Neuronal stem cell (in vitro differentiated cells): ENCODE measurements around the gene GNAS.

Source experiments
- DNase-seq: peaks from one replicate; pipeline ENCODE4 v3.0.0-alpha.2; 2013; ENCODE audit warnings: low spot score
- H2AFZ ChIP-seq: one replicate; pipeline ENCODE4 v1.6.1; 2013; ENCODE audit warnings: mild to moderate bottlenecking, low read length, inconsistent platforms
- H2AK5ac ChIP-seq: 2 replicates; pipeline ENCODE4 v1.6.1; 2013; ENCODE audit warnings: low read depth, mild to moderate bottlenecking, inconsistent platforms, low read length, moderate library complexity, mixed read lengths
- H2BK120ac ChIP-seq: 2 replicates; pipeline ENCODE4 v1.6.1; 2013; ENCODE audit warnings: low read depth, mild to moderate bottlenecking, inconsistent platforms, low read length, moderate library complexity, mixed read lengths
- H2BK12ac ChIP-seq: one replicate; pipeline ENCODE4 v1.6.1; 2013; ENCODE audit warnings: low read length, inconsistent platforms
- H2BK15ac ChIP-seq: 2 replicates; pipeline ENCODE4 v1.6.1; 2013; ENCODE audit warnings: mild to moderate bottlenecking, low read length, inconsistent platforms, mixed read lengths
- H2BK5ac ChIP-seq: one replicate; pipeline ENCODE4 v1.6.1; 2013; ENCODE audit warnings: inconsistent platforms, mild to moderate bottlenecking, low read length, moderate library complexity
- H3K14ac ChIP-seq: one replicate; pipeline ENCODE4 v1.6.1; 2013; ENCODE audit warnings: low read length, inconsistent platforms
- H3K18ac ChIP-seq: 2 replicates; pipeline ENCODE4 v1.6.1; 2013; ENCODE audit warnings: low read length, inconsistent platforms
- H3K23ac ChIP-seq: 2 replicates; pipeline ENCODE4 v1.6.1; 2013; ENCODE audit warnings: low read depth, mild to moderate bottlenecking, mixed read lengths, low read length, inconsistent platforms; ENCODE audit not compliant: poor library complexity
- H3K27ac ChIP-seq: replicated peaks from 3 replicates; pipeline ENCODE4 v1.5.1; 2013; ENCODE audit warnings: low read length, inconsistent platforms
- H3K27me3 ChIP-seq, 3 experiments: 2 replicates each; pipeline ENCODE4 v1.6.1; 2013; ENCODE audit warnings: low read length in 3 of 3, mild to moderate bottlenecking in 2 of 3, inconsistent platforms in 1 of 3, low read depth in 1 of 3, mixed read lengths in 1 of 3, moderate library complexity in 1 of 3; ENCODE audit not compliant: control insufficient read depth in 3 of 3, insufficient read depth in 3 of 3
- H3K36me3 ChIP-seq, 2 donors: replicated peaks in 1 of 2; 2 replicates each; pipeline ENCODE4 v1.6.1; 2013; ENCODE audit warnings: low read length in 2 of 2; ENCODE audit not compliant: control insufficient read depth in 2 of 2, insufficient read depth in 2 of 2
- H3K4ac ChIP-seq: 2 replicates; pipeline ENCODE4 v1.6.1; 2013; ENCODE audit warnings: inconsistent platforms, mild to moderate bottlenecking, low read length, moderate library complexity
- H3K4me1 ChIP-seq, 2 donors: 1 replicate in 1 of 2; 2 replicates in 1 of 2; pipeline ENCODE4 v1.6.1; 2013; ENCODE audit warnings: low read length in 2 of 2, low read depth in 1 of 2; ENCODE audit not compliant: control insufficient read depth in 2 of 2, insufficient read depth in 1 of 2
- H3K4me2 ChIP-seq: one replicate; pipeline ENCODE4 v1.6.1; 2013; ENCODE audit warnings: mild to moderate bottlenecking, low read length, inconsistent platforms; ENCODE audit not compliant: insufficient read depth, poor library complexity, severe bottlenecking
- H3K4me3 ChIP-seq, 2 donors: 2 replicates each; pipeline ENCODE4 v1.5.1; 2013; ENCODE audit warnings: low read length in 2 of 2, mild to moderate bottlenecking in 2 of 2, inconsistent platforms in 1 of 2, moderate library complexity in 1 of 2
- H3K79me1 ChIP-seq: one replicate; pipeline ENCODE4 v1.6.1; 2013; ENCODE audit warnings: low read depth, mild to moderate bottlenecking, inconsistent platforms, low read length, moderate library complexity
- H3K9ac ChIP-seq: one replicate; pipeline ENCODE4 v1.6.1; 2013; ENCODE audit warnings: mild to moderate bottlenecking, low read depth, low read length, inconsistent platforms; ENCODE audit not compliant: poor library complexity
- H3K9me3 ChIP-seq, 2 donors: replicated peaks in 1 of 2; 2 replicates each; pipeline versions ENCODE3 to v1.6.1; 2013; ENCODE audit warnings: low read length in 2 of 2, mild to moderate bottlenecking in 2 of 2, inconsistent platforms in 1 of 2, low read depth in 1 of 2, mixed read lengths in 1 of 2, moderate library complexity in 1 of 2; ENCODE audit not compliant: control insufficient read depth in 2 of 2, insufficient read depth in 1 of 2
- H4K8ac ChIP-seq: one replicate; pipeline ENCODE4 v1.6.1; 2013; ENCODE audit warnings: low read depth, mild to moderate bottlenecking, inconsistent platforms, low read length, moderate library complexity
- H4K91ac ChIP-seq: one replicate; pipeline ENCODE4 v1.6.1; 2013; ENCODE audit warnings: low read length, low read depth, mild to moderate bottlenecking, inconsistent platforms; ENCODE audit not compliant: poor library complexity
- WGBS, 2 donors: extraction: QIAGEN DNeasy Blood & Tissue Kit; methylation state at CpG; one replicate each; pipeline ENCODE4 v1.1.7; 2013; ENCODE audit warnings: missing lambda C conversion rate in 2 of 2, mixed read lengths in 1 of 2; ENCODE audit not compliant: insufficient read length in 2 of 2, insufficient replicate concordance in 1 of 2; ENCODE audit errors: extremely low coverage in 2 of 2; 5-methylcytosine and 5-hydroxymethylcytosine counted together

The GNAS gene

GRCh38 chr20:58841539-58842264, 10.8 kb upstream of the GNAS start:
- H3K4ac ChIP-seq, result no peak overlapping the region
- no peak overlapping the region for H2BK120ac ChIP-seq
- H3K4me3 ChIP-seq, result no peak overlapping the region
- H4K91ac ChIP-seq, result no peak overlapping the region
- H2BK12ac ChIP-seq, result no peak overlapping the region
- H3K9ac ChIP-seq, result no peak overlapping the region
- no peak overlapping the region for H3K23ac ChIP-seq
- H2AK5ac ChIP-seq, result no peak overlapping the region
- peaks cover 0 to 6% of the 10 kb centered on the region in 2 donors for H3K4me1 ChIP-seq
- H3K18ac ChIP-seq, result no peak overlapping the region
- H2BK15ac ChIP-seq, result no peak overlapping the region
- DNase-seq, result no peak
- H3K4me2 ChIP-seq, result no peak overlapping the region
- H3K27ac ChIP-seq, result no peak overlapping the region
- peaks cover 0 to 2% of the 10 kb centered on the region in 2 donors for H3K36me3 ChIP-seq
- peaks cover 12 to 100% (median 44%) of the 10 kb centered on the region in 3 experiments for H3K27me3 ChIP-seq
- H3K14ac ChIP-seq, result no peak overlapping the region
- H3K9me3 ChIP-seq, result no peaks in the 10 kb centered on the region
- H4K8ac ChIP-seq, result no peak overlapping the region
- H2AFZ ChIP-seq, result no peak overlapping the region
- peaks cover 2% of the 10 kb centered on the region for H3K79me1 ChIP-seq
- H2BK5ac ChIP-seq, result no peak overlapping the region
- no CpG with 5 or more reads among the region's 58 CpGs for WGBS, 2 donors

DNA sequence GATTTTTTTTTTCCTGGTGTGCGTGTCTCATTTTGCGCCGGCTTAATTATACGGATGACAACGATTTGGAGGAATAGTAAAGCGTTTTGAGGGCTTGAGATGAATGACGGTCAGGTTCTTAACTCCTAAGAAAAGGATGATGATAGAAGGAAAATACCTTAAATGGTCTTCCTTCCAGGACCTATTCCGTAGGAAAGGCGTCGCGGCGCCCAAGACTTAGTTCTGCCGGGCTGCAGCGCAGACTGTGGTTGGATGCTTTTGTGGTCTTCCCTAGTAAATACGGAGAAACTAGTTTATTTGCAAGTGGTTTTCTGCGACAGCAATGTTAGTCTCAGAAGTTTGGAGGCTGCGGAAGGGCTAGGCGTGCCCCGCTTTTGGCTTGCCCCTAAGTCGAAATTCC, 10.2 kb upstream of the GNAS start:
- Histone ChIP-seq H4K91ac (no peak overlapping the region), H3K4me3 (no peak overlapping the region), H3K9me3 (no peaks in the 10 kb centered on the region), H3K36me3 (peaks cover 0 to 2% of the 10 kb centered on the region in 2 donors), H2AFZ (no peak overlapping the region), H3K79me1 (peaks cover 2% of the 10 kb centered on the region), H2BK120ac (no peak overlapping the region), H3K27ac (no peak overlapping the region), H3K14ac (no peak overlapping the region), H3K27me3 (peaks cover 12 to 100% (median 44%) of the 10 kb centered on the region in 3 experiments), H3K23ac (no peak overlapping the region), H3K4me1 (peaks cover 0 to 7% of the 10 kb centered on the region in 2 donors), H2BK5ac (no peak overlapping the region), H2AK5ac (no peak overlapping the region), H2BK12ac (no peak overlapping the region), H3K4me2 (no peak overlapping the region), H4K8ac (no peak overlapping the region), H2BK15ac (no peak overlapping the region), H3K18ac (no peak overlapping the region), H3K4ac (no peak overlapping the region), H3K9ac (no peak overlapping the region)
- no CpG with 5 or more reads among the region's 20 CpGs for WGBS, 2 donors
- no peak for DNase-seq

DNA sequence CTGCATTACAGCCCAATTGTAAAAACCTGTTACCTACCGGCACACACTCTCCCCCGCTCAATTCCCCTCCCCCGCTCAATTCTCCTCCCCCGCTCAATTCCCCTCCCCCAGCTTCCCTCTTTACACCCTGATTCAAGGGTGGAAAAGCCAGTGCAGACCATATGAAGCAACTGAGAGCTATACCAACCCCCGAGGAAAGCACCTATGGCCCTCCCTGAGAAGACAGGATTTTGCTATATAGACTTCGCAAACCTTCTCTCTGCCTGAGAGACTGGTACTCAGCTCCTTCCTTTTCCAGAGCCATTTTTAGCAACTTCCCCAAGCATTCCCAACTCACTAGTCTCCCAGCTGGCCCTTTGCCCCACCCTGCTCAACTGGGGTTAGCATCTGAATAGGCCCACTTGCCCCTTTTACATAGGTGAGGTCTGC, 9.4 kb upstream of the GNAS start:
- Histone ChIP-seq H2AK5ac (no peak overlapping the region), H2BK5ac (no peak overlapping the region), H3K27me3 (peaks cover 12 to 100% (median 44%) of the 10 kb centered on the region in 3 experiments), H3K4ac (no peak overlapping the region), H3K36me3 (peaks cover 0 to 2% of the 10 kb centered on the region in 2 donors), H3K4me2 (peak overlapping the region; percentile 21), H2AFZ (no peak overlapping the region), H2BK12ac (no peak overlapping the region), H3K4me3 (no peak overlapping the region), H2BK15ac (no peak overlapping the region), H3K79me1 (peaks cover 2% of the 10 kb centered on the region), H3K23ac (no peak overlapping the region), H3K27ac (no peak overlapping the region), H3K9me3 (no peaks in the 10 kb centered on the region), H4K8ac (no peak overlapping the region), H4K91ac (no peak overlapping the region), H3K18ac (no peak overlapping the region), H2BK120ac (no peak overlapping the region), H3K9ac (no peak overlapping the region), H3K14ac (no peak overlapping the region), H3K4me1 (peaks cover 0 to 7% of the 10 kb centered on the region in 2 donors)
- WGBS, 2 donors, result no CpG with 5 or more reads among the region's 6 CpGs
- DNase-seq, result no peak

DNA sequence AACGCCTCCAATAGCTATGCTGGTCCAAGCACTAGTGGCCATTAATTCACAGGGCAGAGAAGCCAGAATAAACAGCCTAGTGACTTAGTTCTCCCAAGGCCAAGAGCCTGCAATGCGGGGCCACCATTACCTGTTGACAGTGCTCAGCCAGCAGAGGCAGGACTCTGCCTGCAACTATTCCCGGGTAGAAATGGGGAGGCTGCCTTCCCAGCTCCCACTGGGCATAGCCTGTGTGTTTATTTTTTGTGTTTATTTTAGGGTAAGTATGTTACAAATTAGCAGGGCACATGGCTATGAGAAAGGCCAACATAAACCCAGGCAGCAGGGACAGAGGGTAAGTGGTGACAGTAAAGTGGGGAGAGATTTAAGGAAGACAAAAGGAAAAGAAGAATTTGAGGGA, 6.8 kb upstream of the GNAS start:
- Histone ChIP-seq H3K27me3 (peaks cover 7 to 99% (median 29%) of the 10 kb centered on the region in 3 experiments), H3K4me2 (no peak overlapping the region), H2BK12ac (no peak overlapping the region), H2BK15ac (no peak overlapping the region), H4K91ac (no peak overlapping the region), H3K14ac (no peak overlapping the region), H2AK5ac (no peak overlapping the region), H2BK120ac (no peak overlapping the region), H3K4me1 (peaks cover 0 to 7% of the 10 kb centered on the region in 2 donors), H3K79me1 (peaks cover 2% of the 10 kb centered on the region), H3K36me3 (peaks cover 0 to 2% of the 10 kb centered on the region in 2 donors), H3K27ac (no peak overlapping the region), H3K9me3 (peaks cover 0 to 4% of the 10 kb centered on the region in 2 donors), H4K8ac (no peak overlapping the region), H3K9ac (no peak overlapping the region), H3K4ac (no peak overlapping the region), H3K23ac (no peak overlapping the region), H3K18ac (no peak overlapping the region), H3K4me3 (no peak overlapping the region), H2AFZ (no peak overlapping the region), H2BK5ac (no peak overlapping the region)
- DNase-seq, result no peak
- no CpG with 5 or more reads among the region's 3 CpGs for WGBS, 2 donors
